H1 (cell line): ENCODE data around the gene TRIM41. TPM values are rescaled to one million over a fixed set of nuclear protein-coding genes. Genes with fewer than 3 reads are reported as not detected.

Experiments
- CREB1 ChIP-seq: IDR thresholded peaks from 2 replicates; pipeline ENCODE4 v1.6.1; 2012; ENCODE audit warnings: inconsistent platforms
- EP300 ChIP-seq, 2 experiments: IDR thresholded peaks; 1 replicate in 1 of 2; 2 replicates in 1 of 2; pipeline ENCODE4 v1.6.1; 2011 to 2012; ENCODE audit warnings: low read depth in 2 of 2, low read length in 2 of 2, mild to moderate bottlenecking in 2 of 2, borderline replicate concordance in 1 of 2, inconsistent platforms in 1 of 2, moderate library complexity in 1 of 2
- HDAC2 ChIP-seq, 2 experiments: fragments of 300-600 bp in 1 of 2; sonication (generic) in 1 of 2; IDR thresholded peaks; 2 replicates each; pipeline ENCODE4 v1.6.1; 2011 to 2012; ENCODE audit warnings: low read depth in 2 of 2, low read length in 2 of 2, mild to moderate bottlenecking in 2 of 2, moderate library complexity in 2 of 2, borderline replicate concordance in 1 of 2, inconsistent platforms in 1 of 2
- JUN ChIP-seq: IDR thresholded peaks from 2 replicates; pipeline ENCODE4 v1.6.1; 2011; ENCODE audit warnings: low read depth, mild to moderate bottlenecking, improper control_type of control experiment, low read length
- MAFK ChIP-seq: IDR thresholded peaks from 2 replicates; pipeline ENCODE4 v1.6.1; 2012; ENCODE audit warnings: low read depth, mild to moderate bottlenecking, improper control_type of control experiment, low read length
- RBBP5 ChIP-seq: IDR thresholded peaks from 2 replicates; pipeline ENCODE4 v1.7.1; 2012; ENCODE audit warnings: low read depth, mild to moderate bottlenecking, inconsistent platforms, low read length, moderate library complexity, borderline replicate concordance
- polyA plus RNA-seq, 7 experiments: library from polyadenylated mRNA; depleted of rRNA in 3 of 7; stranded (reverse) in 5 of 7; unstranded in 2 of 7; fragments of >200 nt in 5 of 7; fragments of 200-250 nt in 2 of 7; gene quantifications; 1 replicate in 5 of 7; 2 replicates in 1 of 7; 4 replicates in 1 of 7; pipeline versions ENCODE4 v1.2.1 to v1.2.3, GENCODE V29; 2011 to 2013; ENCODE audit warnings: missing spikeins in 2 of 7, mixed read lengths in 2 of 7
- total RNA-seq: library from RNA; stranded (reverse); fragmentation: NEBNext Ultra II Directional; extraction: Animal tissue kit (Norgen Biotek cat#: 25700); gene quantifications from 2 replicates; pipeline ENCODE4 v1.2.1, GENCODE V29; 2021

Gene TRIM41
- total and polyA plus RNA-seq, 2 of the 8 experiments (the other 6 are each of a cell fraction or from before 2014, with no cell fraction given) = 12.9 to 21.6 TPM

DNA sequence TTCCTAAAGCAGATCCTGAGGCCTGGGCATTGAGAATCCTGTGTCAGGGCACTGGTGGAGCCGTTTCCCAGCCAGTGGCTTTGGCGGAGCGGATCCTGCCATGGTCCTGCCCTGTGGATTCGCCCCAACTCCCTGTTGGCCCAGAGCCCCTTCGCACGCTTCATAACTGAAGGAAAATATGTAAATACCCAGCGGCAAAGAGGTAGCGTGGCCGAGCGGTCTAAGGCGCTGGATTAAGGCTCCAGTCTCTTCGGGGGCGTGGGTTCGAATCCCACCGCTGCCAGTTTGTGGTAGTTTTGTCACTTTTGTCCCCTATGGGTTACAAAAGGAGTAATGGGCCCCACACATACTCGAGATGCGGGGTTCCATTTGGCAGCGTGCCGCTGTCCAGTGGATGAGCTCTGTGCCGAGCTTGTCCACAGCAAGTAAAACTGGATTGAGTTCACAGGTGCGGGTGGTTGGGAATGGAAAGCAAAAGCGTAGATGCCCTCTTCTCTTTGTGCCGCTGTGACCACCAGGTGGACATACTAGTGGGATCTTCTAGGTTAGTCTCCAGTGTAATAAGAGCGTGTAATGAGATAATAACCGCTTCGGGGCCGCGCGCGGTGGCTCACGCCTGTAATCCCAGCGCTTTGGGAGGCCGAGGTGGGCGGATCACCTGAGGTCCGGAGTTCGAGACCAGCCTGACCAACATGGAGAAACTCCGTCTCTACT, 35.4 kb upstream of the TRIM41 start (continued):
- TF ChIP-seq RBBP5 = peak; percentile 66; the same call in 1 of the 2 replicates
- peak; percentile 11; the same call in 1 of the 2 replicates for TF ChIP-seq CREB1
- no peak; a peak in 1 of 4 replicates for TF ChIP-seq HDAC2 (IDR thresholded peaks at IDR 0.05; ENCODE audit: borderline replicate concordance in 1 of 2, low read depth in 2 of 2, low read length in 2 of 2)
- peak; percentile 72; the same call in 1 of the 2 replicates for TF ChIP-seq MAFK
- TF ChIP-seq JUN = 0 out of 2 replicates have a peak, but pooled peaks have one; percentile 1
- no peak for TF ChIP-seq EP300 (IDR thresholded peaks at IDR 0.05; ENCODE audit: borderline replicate concordance in 1 of 2, low read depth in 2 of 2, low read length in 2 of 2)
